Panc1 (cell line): ENCODE results near the gene MAP3K15. TPM values are rescaled to one million over a fixed set of nuclear protein-coding genes. Genes with fewer than 3 reads are reported as not detected.

Experiments
- ATAC-seq: fragments of 200-7000 bp; cut with Tn5 transposase; 2 replicates; pipeline ENCODE4 v1.9.1; 2020; ENCODE audit warnings: mild to moderate bottlenecking, moderate library complexity
- BruUV-seq: library from RNA; stranded (reverse); fragments of 400-500 nt; replicated peaks from 2 replicates; lab custom pipeline; 2021; lab: Mats Ljungman, UMichigan
- CTCF ChIA-PET: fragments of 300-600 bp; sonication (Branson Sonifier 250); formaldehyde crosslinking; loops from one replicate; lab custom pipeline; 2022; ENCODE audit warnings: antibody characterized with exemption; lab: Charles Lee
- POLR2A ChIA-PET: fragments of 300-600 bp; sonication (Branson Sonifier 250); formaldehyde crosslinking; loops from one replicate; lab custom pipeline; 2022; ENCODE audit warnings: antibody characterized with exemption; lab: Charles Lee
- DNase-seq: peaks from one replicate; pipeline ENCODE4 v3.0.0-alpha.2; 2010; ENCODE audit warnings: low read depth, low spot score
- H3K27ac ChIP-seq: 2 replicates; pipeline ENCODE4 v1.5.1; 2011; ENCODE audit warnings: mild to moderate bottlenecking, low read length, inconsistent platforms
- H3K27me3 ChIP-seq: fragments of 200-500 bp; sonication (Bioruptor generic); 2 replicates; pipeline ENCODE4 v1.6.0; 2014; ENCODE audit warnings: low read length, inconsistent platforms; ENCODE audit not compliant: control insufficient read depth, insufficient read depth
- H3K36me3 ChIP-seq: fragments of 200-500 bp; sonication (Bioruptor generic); 2 replicates; pipeline ENCODE4 v1.5.1; 2014; ENCODE audit warnings: inconsistent platforms, mild to moderate bottlenecking, low read length, moderate library complexity; ENCODE audit not compliant: control insufficient read depth, insufficient read depth
- H3K4me1 ChIP-seq: 2 replicates; pipeline ENCODE4 v1.5.1; 2011; ENCODE audit warnings: inconsistent platforms, mild to moderate bottlenecking, low read length, moderate library complexity; ENCODE audit not compliant: control insufficient read depth, insufficient read depth
- H3K4me3 ChIP-seq, 2 experiments: 2 replicates each; pipeline ENCODE4 v1.5.1; 2011 to 2012; ENCODE audit warnings: low read depth in 2 of 2, low read length in 2 of 2, mild to moderate bottlenecking in 2 of 2, inconsistent platforms in 1 of 2, moderate library complexity in 1 of 2
- H3K9me3 ChIP-seq: fragments of 200-500 bp; sonication (Bioruptor generic); 2 replicates; pipeline ENCODE4 v1.5.1; 2014; ENCODE audit warnings: low read depth, mild to moderate bottlenecking, inconsistent platforms, low read length, moderate library complexity; ENCODE audit not compliant: control insufficient read depth, insufficient read depth
- CTCF ChIP-seq: fragments of 450-650 bp; IDR thresholded peaks from 2 replicates; pipeline ENCODE4 v1.5.1; 2017; ENCODE audit warnings: mild to moderate bottlenecking
- POLR2AphosphoS5 ChIP-seq: IDR thresholded peaks from 2 replicates; pipeline ENCODE4 v1.6.1; 2012; ENCODE audit warnings: mild to moderate bottlenecking, low read depth, low read length, moderate library complexity
- REST ChIP-seq, 2 experiments: IDR thresholded peaks; 2 replicates each; pipeline ENCODE4 v1.6.1; 2011 to 2012; ENCODE audit warnings: low read depth in 2 of 2, control low read depth in 1 of 2, low read length in 1 of 2, mild to moderate bottlenecking in 1 of 2, moderate library complexity in 1 of 2; ENCODE audit not compliant: insufficient read depth in 1 of 2
- SIN3A ChIP-seq: IDR thresholded peaks from 2 replicates; pipeline ENCODE4 v1.6.1; 2012; ENCODE audit warnings: low read depth, mild to moderate bottlenecking, low read length, moderate library complexity, borderline replicate concordance; ENCODE audit not compliant: insufficient read depth
- TCF7L2 ChIP-seq: IDR thresholded peaks from 2 replicates; pipeline ENCODE4 v1.6.1; 2011; ENCODE audit warnings: mild to moderate bottlenecking, low read depth, low read length, inconsistent platforms
- in situ Hi-C: cut with HindIII; loops from 2 replicates; pipeline ENCODE4 v1.10.0; 2016; ENCODE audit warnings: low sequenced_read_pairs, low pct_unique_long_range_greater_than_20kb
- intact Hi-C: fragments of 100-400 bp; cut with micrococcal nuclease; formaldehyde crosslinking; loops from one replicate; pipeline ENCODE4 v1.10.0; 2022; ENCODE audit not compliant: unreplicated experiment
- total RNA-seq: library from RNA; stranded (reverse); gene quantifications from one replicate; pipeline ENCODE4 v1.2.1, GENCODE V29; 2021; ENCODE audit not compliant: unreplicated experiment

MAP3K15 gene
- total RNA-seq, 1 experiment from 2014 or later: 4.9 TPM

GRCh38 chrX:19392078-19392477 is 123.2 kb downstream of the MAP3K15 start:
- BruUV-seq: no TSS peak
- Histone ChIP-seq H3K9me3 (no peaks in the 10 kb centered on the region), H3K4me3 (no peak overlapping the region), H3K27ac (no peak overlapping the region), H3K27me3 (no peaks in the 10 kb centered on the region), H3K36me3 (no peaks in the 10 kb centered on the region), H3K4me1 (no peaks in the 10 kb centered on the region)
- ChIA-PET POLR2A (no interaction called here), CTCF (no interaction called here)
- intact Hi-C loops: no loop called here
- TF ChIP-seq CTCF (no peak), REST (IDR thresholded peaks at IDR 0.05; ENCODE audit: insufficient read depth in 1 of 2, low read depth in 2 of 2, low read length in 1 of 2) (no peak), SIN3A (no peak), TCF7L2 (no peak), POLR2AphosphoS5 (no peak)
- no peak for DNase-seq
- no peak for ATAC-seq
- in situ Hi-C loops: no loop called here

GRCh38 chrX:19389227-19389845 is 126.0 kb downstream of the MAP3K15 start:
- no peaks in the 10 kb centered on the region for H3K36me3 ChIP-seq
- ChIA-PET POLR2A (no interaction called here), CTCF (no interaction called here)
- ATAC-seq (no peak), DNase-seq (no peak)
- intact Hi-C loops: no loop called here
- H3K27me3 ChIP-seq: no peaks in the 10 kb centered on the region
- H3K4me1 ChIP-seq: no peaks in the 10 kb centered on the region
- BruUV-seq: no TSS peak
- in situ Hi-C loops: no loop called here
- no peak overlapping the region for H3K4me3 ChIP-seq
- no peak overlapping the region for H3K27ac ChIP-seq
- H3K9me3 ChIP-seq: no peaks in the 10 kb centered on the region
- no peak for TF ChIP-seq POLR2AphosphoS5
- TF ChIP-seq TCF7L2: no peak
- TF ChIP-seq SIN3A: no peak

GRCh38 chrX:19388741-19389140 is 126.6 kb downstream of the MAP3K15 start:
- DNase-seq (no peak), ATAC-seq (no peak)
- ChIA-PET POLR2A (no interaction called here), CTCF (no interaction called here)
- H3K27me3 ChIP-seq: no peaks in the 10 kb centered on the region
- no peaks in the 10 kb centered on the region for H3K9me3 ChIP-seq
- BruUV-seq: no TSS peak
- no peak overlapping the region for H3K27ac ChIP-seq
- H3K4me3 ChIP-seq: no peak overlapping the region
- no peaks in the 10 kb centered on the region for H3K4me1 ChIP-seq
- no peaks in the 10 kb centered on the region for H3K36me3 ChIP-seq
- in situ Hi-C loops: no loop called here
- intact Hi-C loops: no loop called here
- TF ChIP-seq CTCF (no peak), TCF7L2 (no peak), REST (IDR thresholded peaks at IDR 0.05; ENCODE audit: insufficient read depth in 1 of 2, low read depth in 2 of 2, low read length in 1 of 2) (no peak), POLR2AphosphoS5 (no peak), SIN3A (no peak)
